Sigmoid colon (tissue), 7 donors: Measurements from ENCODE around the gene TSPOAP1. TPM values are rescaled to one million over a fixed set of nuclear protein-coding genes. Genes with fewer than 3 reads are reported as not detected.

Experiments
- DNase-seq: peaks from one replicate; pipeline ENCODE4 v3.0.0-alpha.2; 2019
- H3K27ac ChIP-seq, 4 donors: fragments of 200-600 bp; sonication (generic); one replicate each; pipeline ENCODE4 v1.5.1; 2016 to 2019; ENCODE audit warnings: mild to moderate bottlenecking in 1 of 4
- H3K27me3 ChIP-seq, 3 donors: fragments of 200-600 bp; sonication (generic); one replicate each; pipeline ENCODE4 v1.5.1; 2019; ENCODE audit warnings: mild to moderate bottlenecking in 1 of 3
- H3K36me3 ChIP-seq, 4 donors: fragments of 200-600 bp; sonication (generic); one replicate each; pipeline ENCODE4 v1.5.1; 2016 to 2019
- H3K4me1 ChIP-seq, 4 donors: fragments of 200-600 bp; sonication (generic); one replicate each; pipeline ENCODE4 v1.5.1; 2017 to 2019
- H3K4me3 ChIP-seq, 4 donors: fragments of 200-600 bp; sonication (generic); one replicate each; pipeline ENCODE4 v1.5.1; 2017 to 2019; ENCODE audit warnings: mild to moderate bottlenecking in 2 of 4, moderate library complexity in 1 of 4
- H3K9me3 ChIP-seq, 4 donors: fragments of 200-600 bp in 3 of 4; sonication (generic) in 3 of 4; one replicate each; pipeline versions ENCODE4 v1.5.1 to v1.6.1; 2013 to 2019
- CTCF ChIP-seq, 4 experiments: fragments of 450-650 bp in 3 of 4; fragments of 200-600 bp in 1 of 4; IDR thresholded peaks; one replicate each; pipeline ENCODE4 v1.5.1; 2016 to 2019; ENCODE audit warnings: antibody characterized with exemption in 4 of 4, mild to moderate bottlenecking in 3 of 4, moderate library complexity in 2 of 4
- EP300 ChIP-seq, 4 donors: sonication (generic); formaldehyde crosslinking; IDR thresholded peaks; one replicate each; pipeline ENCODE4 v1.6.1; 2017; ENCODE audit warnings: antibody characterized with exemption in 4 of 4
- POLR2A ChIP-seq, 2 donors: fragments of 450-650 bp; IDR thresholded peaks; one replicate each; pipeline ENCODE4 v1.6.1; 2016; ENCODE audit warnings: antibody characterized with exemption in 2 of 2, mild to moderate bottlenecking in 2 of 2, moderate library complexity in 2 of 2
- POLR2AphosphoS5 ChIP-seq, 4 donors: sonication (generic); formaldehyde crosslinking; IDR thresholded peaks; one replicate each; pipeline ENCODE4 v1.6.1; 2017; ENCODE audit warnings: antibody characterized with exemption in 4 of 4
- WGBS, 2 donors: extraction: QIAGEN DNeasy Blood & Tissue Kit; methylation state at CpG; one replicate each; pipeline ENCODE4 v1.1.7; 2013; 5-methylcytosine and 5-hydroxymethylcytosine counted together
- intact Hi-C: fragments of 100-400 bp; cut with DNase I; formaldehyde crosslinking; loops from one replicate; pipeline ENCODE4 v1.15.1; 2023
- polyA plus RNA-seq, 3 donors: library from polyadenylated mRNA; stranded (reverse); fragments of 200-250 nt; gene quantifications; one replicate each; pipeline ENCODE4 v1.2.3, GENCODE V29; 2013
- total RNA-seq, 4 donors: library from RNA; depleted of rRNA; stranded (reverse); fragments of >200 nt; gene quantifications; one replicate each; pipeline ENCODE4 v1.1.0, GENCODE V29; 2016
- donor health status: healthy with polysubstance abuse.
- donor health status: Bipolar disorder and iron deficiency.
- donor health status: healthy.

Gene TSPOAP1
- total and polyA plus RNA-seq, 7 donors, result 0.69 to 28.4 (median 12.5) TPM

- H3K4me3 ChIP-seq, result no peak overlapping the region
- no peaks in the 10 kb centered on the region for H3K9me3 ChIP-seq
- intact Hi-C loops, result no loop called here
- H3K27me3 ChIP-seq, result no peaks in the 10 kb centered on the region
- peak; percentile 58 for DNase-seq
- no peak for TF ChIP-seq POLR2AphosphoS5 (IDR thresholded peaks at IDR 0.05)
- no peak for TF ChIP-seq EP300 (IDR thresholded peaks at IDR 0.05)
- no peak for TF ChIP-seq POLR2A (IDR thresholded peaks at IDR 0.05)
- peak in 3 of 4 experiments; percentile 15 to 40 (median 38) for TF ChIP-seq CTCF (IDR thresholded peaks at IDR 0.05)
- H3K36me3 ChIP-seq, result peaks cover 0 to 8% (median 0%) of the 10 kb centered on the region in 4 donors
- WGBS, 2 donors, result 7 to 23% methylated on average over 5 of the region's 5 CpGs
- no peaks in the 10 kb centered on the region for H3K4me1 ChIP-seq
- no peak overlapping the region for H3K27ac ChIP-seq
These were observed 11.1 kb downstream of the TSPOAP1 start for GRCh38 chr17:58317421-58318064.

GRCh38 chr17:58316260-58316960, 12.2 kb downstream of the TSPOAP1 start:
- Histone ChIP-seq H3K36me3 (no peaks in the 10 kb centered on the region), H3K4me1 (no peaks in the 10 kb centered on the region), H3K27ac (no peak overlapping the region), H3K4me3 (no peak overlapping the region), H3K9me3 (no peaks in the 10 kb centered on the region), H3K27me3 (no peaks in the 10 kb centered on the region)
- no peak for TF ChIP-seq POLR2AphosphoS5 (IDR thresholded peaks at IDR 0.05)
- TF ChIP-seq CTCF (IDR thresholded peaks at IDR 0.05), result no peak
- TF ChIP-seq EP300 (IDR thresholded peaks at IDR 0.05), result no peak
- no peak for TF ChIP-seq POLR2A (IDR thresholded peaks at IDR 0.05)
- DNase-seq, result peak; percentile 56
- 88 to 91% methylated on average over 8 of the region's 8 CpGs for WGBS, 2 donors
- intact Hi-C loops, result no loop called here

GRCh38 chr17:58315750-58316149, 12.8 kb downstream of the TSPOAP1 start:
- no peak overlapping the region for H3K4me3 ChIP-seq
- DNase-seq, result no peak
- WGBS, 2 donors, result 93 to 94% methylated on average over 4 of the region's 4 CpGs
- no peaks in the 10 kb centered on the region for H3K4me1 ChIP-seq
- H3K27ac ChIP-seq, result no peak overlapping the region
- no peak for TF ChIP-seq POLR2AphosphoS5 (IDR thresholded peaks at IDR 0.05)
- TF ChIP-seq CTCF (IDR thresholded peaks at IDR 0.05), result no peak
- TF ChIP-seq EP300 (IDR thresholded peaks at IDR 0.05), result no peak
- no peak for TF ChIP-seq POLR2A (IDR thresholded peaks at IDR 0.05)
- intact Hi-C loops, result no loop called here
- no peaks in the 10 kb centered on the region for H3K9me3 ChIP-seq
- no peaks in the 10 kb centered on the region for H3K27me3 ChIP-seq
- no peaks in the 10 kb centered on the region for H3K36me3 ChIP-seq

GRCh38 chr17:58315281-58315711, 13.3 kb downstream of the TSPOAP1 start:
- Histone ChIP-seq H3K27ac (no peak overlapping the region), H3K4me1 (no peaks in the 10 kb centered on the region), H3K9me3 (no peaks in the 10 kb centered on the region), H3K4me3 (no peak overlapping the region), H3K27me3 (no peaks in the 10 kb centered on the region), H3K36me3 (no peaks in the 10 kb centered on the region)
- no peak for DNase-seq
- intact Hi-C loops, result no loop called here
- TF ChIP-seq CTCF (IDR thresholded peaks at IDR 0.05) (no peak), EP300 (IDR thresholded peaks at IDR 0.05) (no peak)
- 89 to 93% methylated on average over 6 of the region's 6 CpGs for WGBS, 2 donors
